LNCaP clone FGC (cell line): ENCODE results near the gene FCSK.

ENCODE experiments used
- DNase-seq: peaks from one replicate; pipeline ENCODE4 v3.0.0-alpha.2; 2011; ENCODE audit warnings: low read depth
- H3K4me3 ChIP-seq: 2 replicates; pipeline ENCODE4 v1.5.1; 2011; ENCODE audit warnings: mild to moderate bottlenecking, low read depth, low read length, control low read depth
- CTCF ChIP-seq: IDR thresholded peaks from 2 replicates; pipeline ENCODE4 v1.5.1; 2012; ENCODE audit warnings: mild to moderate bottlenecking; ENCODE audit not compliant: control insufficient read depth, insufficient read depth; ENCODE audit errors: extremely low read depth

The FCSK gene

GRCh38 chr16:70427786-70428177 lies 26.6 kb upstream of the FCSK start:
- DNase-seq, result no peak
- TF ChIP-seq CTCF, result no peak
- no peak overlapping the region for H3K4me3 ChIP-seq

GRCh38 chr16:70428178-70428998 lies 26.0 kb upstream of the FCSK start:
- TF ChIP-seq CTCF, result no peak

DNA sequence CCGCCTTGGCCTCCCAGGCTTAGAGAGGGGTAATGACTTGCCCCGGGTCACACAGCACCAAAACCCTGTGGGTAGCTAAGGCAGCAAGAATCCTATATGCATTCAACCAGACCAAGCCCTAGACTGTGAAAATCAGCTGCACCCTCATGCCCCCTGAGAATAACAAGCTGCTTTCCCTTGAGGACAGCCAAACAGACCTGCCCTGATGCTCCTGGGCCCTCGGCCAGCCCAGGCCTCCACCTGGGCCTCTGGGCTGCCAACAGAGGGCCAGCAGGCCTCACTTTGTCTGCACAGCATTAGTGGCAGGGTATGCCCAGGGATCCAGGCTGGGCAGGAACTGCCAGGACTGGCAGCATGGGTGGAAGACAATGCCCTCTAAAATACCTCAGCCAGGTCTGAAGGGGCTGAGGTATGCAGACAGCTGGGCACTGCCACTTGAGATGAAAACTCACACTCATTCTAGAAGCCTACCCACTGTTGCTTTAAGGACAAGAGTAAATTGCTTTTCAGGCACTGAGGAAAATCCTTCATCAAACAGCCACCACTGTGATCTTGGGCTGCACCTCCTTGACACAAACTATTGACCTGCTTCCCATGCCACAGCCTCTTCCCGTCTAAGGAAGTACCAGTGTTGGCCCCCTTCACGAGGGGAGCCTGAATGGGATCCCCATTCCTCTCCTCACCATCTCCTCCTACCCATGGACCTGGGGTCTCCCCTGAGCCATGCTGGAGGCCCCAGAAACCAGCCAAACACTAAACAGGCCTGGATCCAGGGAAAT lies 24.3 kb upstream of the FCSK start:
- TF ChIP-seq CTCF, result no peak
- no peak overlapping the region for H3K4me3 ChIP-seq
- no peak for DNase-seq

More at GRCh38 chr16:70428178-70428998, 26.0 kb upstream of the FCSK start:
- H3K4me3 ChIP-seq, result no peak overlapping the region
- DNase-seq, result peak; percentile 77

GRCh38 chr16:70430667-70431536 lies 23.5 kb upstream of the FCSK start:
- no peak overlapping the region for H3K4me3 ChIP-seq
- DNase-seq, result no peak

DNA sequence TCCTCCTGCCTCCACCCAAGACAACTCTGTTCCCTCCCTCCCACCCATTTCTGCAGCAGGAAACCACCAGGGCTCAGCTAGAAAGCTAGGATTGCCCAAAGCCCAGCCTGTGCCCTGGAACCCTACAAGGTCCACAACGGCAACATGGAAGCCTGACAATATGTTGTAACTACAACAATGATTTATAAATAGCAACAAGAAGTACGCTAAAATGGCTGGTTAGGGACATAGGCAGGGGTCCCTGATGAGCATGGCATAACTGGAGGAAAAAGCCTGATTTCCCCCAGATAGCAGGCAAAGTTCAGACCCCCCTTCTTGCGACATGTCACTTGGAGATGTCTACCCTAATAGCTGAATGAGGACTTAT lies 22.1 kb upstream of the FCSK start:
- H3K4me3 ChIP-seq, result no peak overlapping the region
- DNase-seq, result no peak
- TF ChIP-seq CTCF, result no peak

More at GRCh38 chr16:70430667-70431536, 23.5 kb upstream of the FCSK start:
- no peak for TF ChIP-seq CTCF

DNA sequence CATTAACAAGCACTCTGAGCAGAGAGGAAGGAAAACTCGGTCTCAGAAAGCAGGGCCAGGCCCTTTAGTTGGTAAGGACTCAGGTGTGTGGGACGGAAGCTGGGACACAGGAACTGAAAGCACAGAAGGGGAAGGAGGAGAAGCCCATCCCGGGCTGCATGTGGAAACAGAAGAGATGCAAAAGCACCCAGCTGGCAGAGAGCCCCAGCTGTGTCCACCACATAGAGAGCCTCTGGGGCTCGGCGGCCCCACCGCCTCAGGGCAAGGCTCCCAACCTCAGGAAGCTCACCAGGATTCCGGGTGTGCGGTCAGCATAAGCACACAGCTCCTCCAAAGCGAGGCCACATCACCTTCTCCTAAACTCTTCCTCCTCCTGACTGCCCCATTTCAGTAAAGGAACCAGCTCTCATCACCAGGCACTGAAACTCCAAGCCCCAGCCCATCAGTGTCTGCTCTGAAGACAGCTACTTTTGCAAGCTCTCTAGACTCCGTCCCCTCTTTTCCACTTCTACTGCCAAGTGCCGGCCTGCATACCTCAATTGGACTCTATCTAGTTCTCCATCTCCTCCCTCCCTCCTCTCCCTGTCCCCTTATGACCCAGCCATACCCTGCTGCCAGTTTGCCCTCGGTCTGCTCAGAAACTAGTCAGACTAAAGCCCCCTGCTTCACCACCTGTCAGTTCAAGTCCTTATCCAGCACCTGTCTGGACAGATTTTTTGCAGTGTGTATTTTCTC lies 21.5 kb upstream of the FCSK start:
- no peak for TF ChIP-seq CTCF
- H3K4me3 ChIP-seq, result no peak overlapping the region
- no peak for DNase-seq
